Nephron (organoid): ENCODE measurements around the gene EEF2KMT.
"Not testable (repeated sequence)": the region's sequence is repeated elsewhere in the genome, so short reads cannot be mapped to it uniquely, and the experiment has no call there.

Experiments
- H3K27ac Mint-ChIP-seq, 3 experiments: 2 replicates each; pipeline ENCODE4 v1.8.0; 2020; ENCODE audit warnings: mixed read lengths in 3 of 3, mild to moderate bottlenecking in 2 of 3, moderate library complexity in 1 of 3
- H3K27me3 Mint-ChIP-seq: 2 replicates; pipeline ENCODE4 v1.8.0; 2021; ENCODE audit warnings: low read depth, mild to moderate bottlenecking, moderate library complexity, mixed read lengths
- H3K36me3 Mint-ChIP-seq: 2 replicates; pipeline ENCODE4 v1.8.0; 2020; ENCODE audit warnings: low read depth, mixed read lengths
- H3K4me1 Mint-ChIP-seq: 2 replicates; pipeline ENCODE4 v1.8.0; 2020; ENCODE audit warnings: mixed read lengths
- H3K4me3 Mint-ChIP-seq, 3 experiments: 2 replicates each; pipeline ENCODE4 v1.8.0; 2020; ENCODE audit warnings: mild to moderate bottlenecking in 3 of 3, mixed read lengths in 3 of 3, moderate library complexity in 2 of 3
- H3K9me3 Mint-ChIP-seq: 2 replicates; pipeline ENCODE4 v1.8.0; 2020; ENCODE audit warnings: mixed read lengths
- TF ChIP-seq, protein P1 (sequence below), 3 experiments: fragments of 200-600 bp; sonication (generic); IDR thresholded peaks; one replicate each; pipeline ENCODE4 v1.5.0; 2021; ENCODE audit warnings: antibody characterized with exemption in 3 of 3; ENCODE audit not compliant: unreplicated experiment in 3 of 3

EEF2KMT gene, protein sequence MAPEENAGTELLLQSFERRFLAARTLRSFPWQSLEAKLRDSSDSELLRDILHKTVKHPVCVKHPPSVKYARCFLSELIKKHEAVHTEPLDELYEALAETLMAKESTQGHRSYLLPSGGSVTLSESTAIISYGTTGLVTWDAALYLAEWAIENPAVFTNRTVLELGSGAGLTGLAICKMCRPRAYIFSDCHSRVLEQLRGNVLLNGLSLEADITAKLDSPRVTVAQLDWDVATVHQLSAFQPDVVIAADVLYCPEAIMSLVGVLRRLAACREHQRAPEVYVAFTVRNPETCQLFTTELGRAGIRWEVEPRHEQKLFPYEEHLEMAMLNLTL

GRCh38 chr16:5097470-5098220, at the start of gene EEF2KMT:
Gene EEF2KMT, minus strand, starts transcription at chr16:5097795. Its CDS starts 56 bp downstream, at chr16:5097739.
- H3K27me3 Mint-ChIP-seq, H3K9me3 Mint-ChIP-seq, H3K36me3 Mint-ChIP-seq: not testable (repeated sequence)
- Mint-ChIP-seq H3K4me3 (peak within 1 kb of the TSS; percentile 88 to 92 (median 92)), H3K27ac (peak within 1 kb of the TSS; percentile 48 to 93 (median 92)), H3K4me1 (peaks cover 11% of the 10 kb centered on the region)

DNA sequence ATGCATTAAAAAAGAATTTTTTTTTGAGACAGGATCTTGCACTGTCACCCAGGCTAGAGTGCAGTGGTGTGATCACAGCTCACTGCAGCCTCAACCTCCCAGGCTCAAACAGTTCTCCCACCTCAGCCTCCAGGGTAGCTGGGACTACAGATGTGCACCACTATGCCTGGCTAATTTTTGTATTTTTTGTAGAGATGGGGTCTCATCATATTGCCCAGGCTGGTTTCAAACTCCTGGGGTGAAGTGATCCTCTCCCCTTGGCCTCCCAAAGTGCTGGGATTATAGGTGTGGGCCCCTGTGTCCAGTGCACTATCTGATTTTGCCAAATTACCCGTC, 47.0 kb upstream of the EEF2KMT start:
- not testable (repeated sequence) for H3K4me3 Mint-ChIP-seq, H3K36me3 Mint-ChIP-seq, H3K27ac Mint-ChIP-seq, H3K9me3 Mint-ChIP-seq, H3K4me1 Mint-ChIP-seq
- peaks cover 21% of the 10 kb centered on the region for H3K27me3 Mint-ChIP-seq

- Mint-ChIP-seq H3K27me3 (peaks cover 23% of the 10 kb centered on the region), H3K27ac (no peak overlapping the region), H3K36me3 (no peaks in the 10 kb centered on the region), H3K9me3 (no peaks in the 10 kb centered on the region), H3K4me3 (no peak overlapping the region), H3K4me1 (no peaks in the 10 kb centered on the region)
- TF ChIP-seq, protein P1, sequence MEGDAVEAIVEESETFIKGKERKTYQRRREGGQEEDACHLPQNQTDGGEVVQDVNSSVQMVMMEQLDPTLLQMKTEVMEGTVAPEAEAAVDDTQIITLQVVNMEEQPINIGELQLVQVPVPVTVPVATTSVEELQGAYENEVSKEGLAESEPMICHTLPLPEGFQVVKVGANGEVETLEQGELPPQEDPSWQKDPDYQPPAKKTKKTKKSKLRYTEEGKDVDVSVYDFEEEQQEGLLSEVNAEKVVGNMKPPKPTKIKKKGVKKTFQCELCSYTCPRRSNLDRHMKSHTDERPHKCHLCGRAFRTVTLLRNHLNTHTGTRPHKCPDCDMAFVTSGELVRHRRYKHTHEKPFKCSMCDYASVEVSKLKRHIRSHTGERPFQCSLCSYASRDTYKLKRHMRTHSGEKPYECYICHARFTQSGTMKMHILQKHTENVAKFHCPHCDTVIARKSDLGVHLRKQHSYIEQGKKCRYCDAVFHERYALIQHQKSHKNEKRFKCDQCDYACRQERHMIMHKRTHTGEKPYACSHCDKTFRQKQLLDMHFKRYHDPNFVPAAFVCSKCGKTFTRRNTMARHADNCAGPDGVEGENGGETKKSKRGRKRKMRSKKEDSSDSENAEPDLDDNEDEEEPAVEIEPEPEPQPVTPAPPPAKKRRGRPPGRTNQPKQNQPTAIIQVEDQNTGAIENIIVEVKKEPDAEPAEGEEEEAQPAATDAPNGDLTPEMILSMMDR (IDR thresholded peaks at IDR 0.05; ENCODE audit: unreplicated experiment in 3 of 3): no peak
These were observed 46.4 kb upstream of the EEF2KMT start for GRCh38 chr16:5143761-5144620.

GRCh38 chr16:5140151-5140550, 42.6 kb upstream of the EEF2KMT start:
- H3K4me1 Mint-ChIP-seq: not testable (repeated sequence)

GRCh38 chr16:5134739-5135452, 37.3 kb upstream of the EEF2KMT start:
- not testable (repeated sequence) for H3K27ac Mint-ChIP-seq, H3K4me1 Mint-ChIP-seq, H3K9me3 Mint-ChIP-seq

More at GRCh38 chr16:5140151-5140550, 42.6 kb upstream of the EEF2KMT start:
- not testable (repeated sequence) for H3K4me3 Mint-ChIP-seq, H3K27ac Mint-ChIP-seq, H3K36me3 Mint-ChIP-seq, H3K9me3 Mint-ChIP-seq
- peaks cover 38% of the 10 kb centered on the region for H3K27me3 Mint-ChIP-seq

GRCh38 chr16:5132915-5133600, 35.5 kb upstream of the EEF2KMT start:
- not testable (repeated sequence) for H3K27ac Mint-ChIP-seq, H3K4me3 Mint-ChIP-seq, H3K9me3 Mint-ChIP-seq, H3K4me1 Mint-ChIP-seq, H3K36me3 Mint-ChIP-seq
- peaks cover 40% of the 10 kb centered on the region for H3K27me3 Mint-ChIP-seq

More at GRCh38 chr16:5134739-5135452, 37.3 kb upstream of the EEF2KMT start:
- H3K27me3 Mint-ChIP-seq: peaks cover 38% of the 10 kb centered on the region
- H3K4me3 Mint-ChIP-seq, H3K36me3 Mint-ChIP-seq: not testable (repeated sequence)

DNA sequence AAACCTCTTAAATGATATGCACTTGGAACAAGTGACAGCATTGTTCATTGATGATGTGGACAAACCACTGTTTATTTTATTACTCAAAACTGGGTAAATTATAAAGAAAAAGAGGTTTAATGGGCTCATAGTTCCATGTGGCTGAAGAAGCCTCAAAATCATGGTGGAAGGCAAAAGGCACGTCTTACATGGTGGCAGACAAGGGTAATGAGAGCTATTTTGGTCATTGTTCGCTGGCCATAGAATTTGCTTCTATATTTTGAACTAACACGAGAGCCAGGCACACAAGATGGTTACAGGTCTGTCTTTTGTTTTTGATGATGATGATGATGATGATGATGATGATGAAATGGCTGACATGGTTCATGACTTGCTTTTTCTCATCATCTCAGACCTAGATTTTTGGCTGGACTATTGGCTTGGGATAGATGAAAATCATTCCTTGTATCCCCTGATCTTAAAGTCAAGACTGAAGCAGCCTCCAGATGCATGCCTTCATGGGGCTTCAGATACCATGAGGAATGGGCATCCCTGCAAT, 33.9 kb upstream of the EEF2KMT start:
- H3K36me3 Mint-ChIP-seq, H3K4me3 Mint-ChIP-seq, H3K4me1 Mint-ChIP-seq, H3K27ac Mint-ChIP-seq, H3K9me3 Mint-ChIP-seq: not testable (repeated sequence)
- H3K27me3 Mint-ChIP-seq: peaks cover 35% of the 10 kb centered on the region

- not testable (repeated sequence) for H3K36me3 Mint-ChIP-seq, H3K9me3 Mint-ChIP-seq
- Mint-ChIP-seq H3K27me3 (peaks cover 22% of the 10 kb centered on the region), H3K4me1 (peaks cover 15% of the 10 kb centered on the region), H3K4me3 (peak overlapping the region in 2 of 3 experiments; percentile 4 to 9), H3K27ac (peak overlapping the region in 2 of 3 experiments; percentile 18 to 54)
These were observed 19.9 kb upstream of the EEF2KMT start for GRCh38 chr16:5117300-5118087.

GRCh38 chr16:5116780-5117295, 19.2 kb upstream of the EEF2KMT start:
- Mint-ChIP-seq H3K27me3 (peaks cover 24% of the 10 kb centered on the region), H3K4me1 (peaks cover 15% of the 10 kb centered on the region), H3K27ac (peak overlapping the region in 1 of 3 experiments; percentile 54)
- H3K9me3 Mint-ChIP-seq, H3K36me3 Mint-ChIP-seq, H3K4me3 Mint-ChIP-seq: not testable (repeated sequence)

- H3K4me3 Mint-ChIP-seq, H3K4me1 Mint-ChIP-seq, H3K9me3 Mint-ChIP-seq, H3K36me3 Mint-ChIP-seq, H3K27ac Mint-ChIP-seq: not testable (repeated sequence)
- H3K27me3 Mint-ChIP-seq: peaks cover 11% of the 10 kb centered on the region
These were observed 13.3 kb upstream of the EEF2KMT start for GRCh38 chr16:5110933-5111332.
